Jurkat, Clone E6-1 (cell line): ENCODE results near the gene OR4F16. TPM values are rescaled to one million over a fixed set of nuclear protein-coding genes. Genes with fewer than 3 reads are reported as not detected.
"Not testable (repeated sequence)": the region's sequence is repeated elsewhere in the genome, so short reads cannot be mapped to it uniquely, and the experiment has no call there.

Experiments
- DNase-seq: peaks from one replicate; pipeline ENCODE4 v3.0.0-alpha.2; 2011; ENCODE audit warnings: low read depth, low spot score
- H3K4me3 ChIP-seq: 2 replicates; pipeline ENCODE4 v1.5.1; 2011; ENCODE audit warnings: mild to moderate bottlenecking, low read length, control low read depth, moderate library complexity
- polyA plus RNA-seq: library from polyadenylated mRNA; unstranded; fragments of >200 nt; gene quantifications from one replicate; pipeline ENCODE4 v1.2.1, GENCODE V29; 2012; ENCODE audit warnings: missing spikeins; ENCODE audit not compliant: insufficient read length, insufficient read depth

Gene OR4F16
- not detected for polyA plus RNA-seq

GRCh38 chr1:686554-686953 is at the start of gene OR4F16:
OR4F16 (minus strand) TSS chr1:686654; CDS start chr1:686654, 0 bp downstream.
- H3K4me3 ChIP-seq, DNase-seq: not testable (repeated sequence)

- DNase-seq, result not testable (repeated sequence)
Measured at GRCh38 chr1:733649-734048, 47.2 kb upstream of the OR4F16 start.

GRCh38 chr1:727040-727439 is 40.6 kb upstream of the OR4F16 start:
- not testable (repeated sequence) for DNase-seq, H3K4me3 ChIP-seq

More at GRCh38 chr1:733649-734048, 47.2 kb upstream of the OR4F16 start:
- not testable (repeated sequence) for H3K4me3 ChIP-seq
